Astrocyte of the cerebellum (primary cell): Measurements from ENCODE around the gene PTPRN.

Experiments
- DNase-seq: peaks from one replicate; pipeline ENCODE4 v3.0.0-alpha.2; 2011; ENCODE audit warnings: low read depth
- H3K4me3 ChIP-seq: 2 replicates; pipeline ENCODE4 v1.5.1; 2011; ENCODE audit warnings: mild to moderate bottlenecking, low read depth, low read length, moderate library complexity
- in situ Hi-C: cut with HindIII; loops from 2 replicates; pipeline ENCODE4 v1.10.0; 2017; ENCODE audit warnings: low sequenced_read_pairs
- TF ChIP-seq, protein P1 (sequence below): IDR thresholded peaks from 2 replicates; pipeline ENCODE4 v1.5.1; 2012; ENCODE audit warnings: low read length, low read depth, moderate library complexity, mild to moderate bottlenecking; ENCODE audit errors: missing control alignments

PTPRN gene

DNA sequence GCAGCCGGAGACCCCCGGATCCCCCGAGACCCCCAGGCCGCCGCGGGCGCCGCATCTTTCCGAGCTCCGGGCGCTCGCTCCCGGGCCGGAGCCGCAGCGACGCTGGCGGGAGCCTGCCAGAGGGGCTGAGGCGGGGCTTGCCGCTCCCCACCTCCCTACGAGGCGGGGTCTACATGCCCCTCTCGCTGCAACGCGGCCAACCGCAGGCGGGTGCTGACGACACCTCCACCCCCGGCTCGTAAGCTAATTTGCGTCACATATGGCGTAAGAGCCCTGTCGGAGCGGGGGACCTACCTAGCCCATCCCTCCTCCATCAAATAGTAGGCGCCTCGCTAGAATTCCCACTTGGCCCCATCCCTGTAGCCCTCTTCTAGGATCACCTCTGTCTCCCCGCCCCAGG is at the start of gene PTPRN:
PTPRN (minus strand) TSS at position 124 of the 400 bp plus-strand sequence; CDS start at position 55, 69 bp downstream.
- peak within 1 kb of the TSS; percentile 19 for H3K4me3 ChIP-seq
- in situ Hi-C loops, result no loop called here
- TF ChIP-seq, protein P1, sequence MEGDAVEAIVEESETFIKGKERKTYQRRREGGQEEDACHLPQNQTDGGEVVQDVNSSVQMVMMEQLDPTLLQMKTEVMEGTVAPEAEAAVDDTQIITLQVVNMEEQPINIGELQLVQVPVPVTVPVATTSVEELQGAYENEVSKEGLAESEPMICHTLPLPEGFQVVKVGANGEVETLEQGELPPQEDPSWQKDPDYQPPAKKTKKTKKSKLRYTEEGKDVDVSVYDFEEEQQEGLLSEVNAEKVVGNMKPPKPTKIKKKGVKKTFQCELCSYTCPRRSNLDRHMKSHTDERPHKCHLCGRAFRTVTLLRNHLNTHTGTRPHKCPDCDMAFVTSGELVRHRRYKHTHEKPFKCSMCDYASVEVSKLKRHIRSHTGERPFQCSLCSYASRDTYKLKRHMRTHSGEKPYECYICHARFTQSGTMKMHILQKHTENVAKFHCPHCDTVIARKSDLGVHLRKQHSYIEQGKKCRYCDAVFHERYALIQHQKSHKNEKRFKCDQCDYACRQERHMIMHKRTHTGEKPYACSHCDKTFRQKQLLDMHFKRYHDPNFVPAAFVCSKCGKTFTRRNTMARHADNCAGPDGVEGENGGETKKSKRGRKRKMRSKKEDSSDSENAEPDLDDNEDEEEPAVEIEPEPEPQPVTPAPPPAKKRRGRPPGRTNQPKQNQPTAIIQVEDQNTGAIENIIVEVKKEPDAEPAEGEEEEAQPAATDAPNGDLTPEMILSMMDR, result no peak
- DNase-seq, result no peak

DNA sequence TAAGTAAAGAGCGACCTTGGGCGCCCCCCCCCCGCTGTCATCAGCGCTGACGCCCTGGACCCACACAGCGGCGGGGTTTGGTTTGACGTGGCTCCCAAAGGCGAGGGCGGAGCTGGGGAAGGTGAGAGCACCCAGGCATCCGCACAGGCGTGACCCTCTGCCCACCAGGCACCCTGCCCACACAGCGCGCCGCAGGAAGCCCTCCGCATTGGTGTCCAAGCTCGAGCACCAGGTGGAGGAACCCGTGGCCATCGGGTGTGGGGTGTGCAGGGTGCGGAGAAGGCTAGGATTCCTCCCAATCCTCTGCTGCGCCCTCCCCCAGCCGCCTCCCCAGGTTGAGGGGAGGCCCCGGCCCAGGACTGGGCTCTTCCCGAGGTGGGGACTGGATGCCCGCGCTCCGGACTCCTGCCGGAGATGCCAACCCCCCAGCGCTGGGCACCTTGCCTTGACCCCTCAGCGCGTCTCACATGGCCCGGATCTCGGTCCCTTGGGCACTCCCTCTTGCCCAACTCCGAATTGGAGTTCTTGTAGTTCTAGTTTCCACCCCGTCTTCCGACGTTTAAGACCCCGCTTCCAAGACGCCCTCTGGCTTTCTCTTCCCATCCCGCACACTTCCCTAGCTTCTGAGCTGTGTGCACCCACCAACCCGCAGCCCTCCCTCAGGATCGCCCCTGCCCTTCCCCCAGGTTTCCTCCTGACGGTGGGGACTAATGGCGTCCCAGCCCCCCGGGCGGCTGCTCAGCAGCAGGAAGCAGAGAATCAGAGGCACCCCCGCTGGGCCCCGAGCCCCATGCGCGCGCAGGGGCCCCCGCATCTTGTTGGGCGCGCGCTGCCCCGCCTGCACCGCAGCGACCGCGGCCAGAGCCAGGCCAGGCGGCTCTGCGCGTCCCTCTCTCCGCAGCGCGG is 49.2 kb upstream of the PTPRN start:
- no peak overlapping the region for H3K4me3 ChIP-seq
- in situ Hi-C loops, result no loop called here
- no peak for DNase-seq
- TF ChIP-seq, protein P1, result no peak

DNA sequence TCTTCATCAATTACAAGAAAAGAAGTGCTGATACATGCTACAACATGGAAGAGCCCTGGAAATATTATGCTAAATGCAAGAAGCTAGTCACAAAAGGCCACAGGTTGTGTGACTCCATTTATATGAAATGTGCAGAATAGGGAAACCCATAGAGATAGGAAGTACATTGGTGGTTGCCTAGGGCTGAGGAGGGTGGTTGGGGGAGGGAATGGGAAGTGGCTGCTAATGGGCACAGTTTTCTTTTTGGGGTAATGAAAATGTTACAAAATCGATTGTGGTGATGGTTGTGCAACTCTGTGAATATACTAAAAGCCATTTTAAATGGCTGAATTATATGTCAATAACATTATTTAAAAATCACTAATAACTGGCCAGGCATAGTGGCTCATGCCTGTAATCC is 47.6 kb upstream of the PTPRN start:
- no peak for DNase-seq

DNA sequence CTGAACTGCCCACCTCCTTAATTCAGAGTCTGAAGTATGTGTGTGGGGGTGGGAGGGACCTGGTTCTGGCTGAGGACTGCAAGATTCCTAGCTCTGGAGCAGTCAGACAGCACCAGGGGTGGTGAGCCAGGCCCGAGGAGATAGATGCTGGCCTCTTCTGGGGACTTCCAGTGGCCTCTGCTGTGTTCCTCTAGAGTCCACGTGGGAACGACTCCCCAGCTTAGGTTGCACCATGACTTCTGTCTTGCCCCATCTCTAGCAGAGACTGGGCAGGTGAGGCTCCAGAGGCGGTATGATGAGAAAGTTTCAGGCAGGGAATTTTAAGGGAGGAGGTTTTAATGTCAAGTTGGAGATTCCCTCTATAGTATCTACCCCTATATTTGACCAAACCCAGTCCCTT is 45.4 kb upstream of the PTPRN start:
- in situ Hi-C loops, result no loop called here
- no peak overlapping the region for H3K4me3 ChIP-seq
- TF ChIP-seq, protein P1, result no peak
- DNase-seq, result no peak

More for the DNA sequence above, 47.6 kb upstream of the PTPRN start:
- TF ChIP-seq, protein P1, result no peak
- in situ Hi-C loops, result no loop called here
- no peak overlapping the region for H3K4me3 ChIP-seq

DNA sequence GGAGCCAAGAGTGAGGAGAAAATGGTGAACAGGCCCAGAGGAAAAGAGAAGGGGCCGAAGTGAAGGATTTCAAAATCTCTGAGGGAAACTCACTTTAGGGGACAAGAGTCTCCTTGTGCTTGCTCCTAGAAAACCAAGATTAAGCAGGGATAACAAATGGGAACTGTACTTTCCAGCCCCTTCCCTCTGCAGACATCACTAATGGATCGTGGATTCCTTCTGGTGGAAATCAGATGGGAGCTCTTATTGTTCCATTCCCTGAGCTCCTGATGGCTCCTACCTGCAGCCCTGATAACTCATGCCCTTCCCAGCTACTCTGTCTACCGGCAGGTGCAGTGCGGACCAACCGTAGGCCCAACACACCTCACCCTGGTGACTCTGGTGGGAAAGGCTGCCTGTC is 43.9 kb upstream of the PTPRN start:
- in situ Hi-C loops, result no loop called here
- TF ChIP-seq, protein P1, result no peak
- no peak for DNase-seq
- no peak overlapping the region for H3K4me3 ChIP-seq

DNA sequence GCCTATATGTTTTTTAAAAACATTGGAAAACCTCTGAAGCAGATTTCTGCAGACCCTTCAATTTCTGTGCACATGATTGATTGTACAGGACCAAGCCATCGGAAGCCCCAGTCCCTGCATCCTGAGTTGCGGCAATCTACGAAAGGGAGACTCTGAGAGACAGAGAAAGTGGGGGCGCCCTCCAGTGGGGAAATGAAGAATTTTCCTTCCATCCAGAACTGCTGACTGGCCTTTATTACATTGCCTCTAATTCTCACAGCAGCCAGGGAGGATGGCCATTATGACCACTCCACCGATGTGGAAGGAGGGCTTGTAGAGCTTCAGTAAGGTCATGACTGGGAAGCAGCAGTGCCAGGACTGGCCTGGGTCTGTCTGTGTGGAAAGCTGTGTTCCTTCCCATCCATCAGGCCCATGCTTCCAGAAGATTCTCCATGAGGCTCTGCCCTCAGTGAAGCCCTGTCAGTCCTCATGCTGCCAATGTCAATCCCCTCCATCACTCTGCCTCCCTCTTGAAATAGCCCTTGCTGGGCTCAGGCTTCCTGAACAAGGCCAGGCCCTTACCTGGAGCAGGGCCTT is 43.3 kb upstream of the PTPRN start:
- peak; percentile 16 for DNase-seq
- in situ Hi-C loops, result no loop called here
- no peak overlapping the region for H3K4me3 ChIP-seq
- TF ChIP-seq, protein P1, result peak; percentile 65
